GM18502 (cell line): ENCODE measurements around the gene ECEL1.
"Not testable (repeated sequence)": the region's sequence is repeated elsewhere in the genome, so short reads cannot be mapped to it uniquely, and the experiment has no call there.

ENCODE experiments used
- ATAC-seq: cut with Tn5 transposase; IDR thresholded peaks from one replicate; pipeline ENCODE4 v1.9.1; 2021; ENCODE audit warnings: mild to moderate bottlenecking; ENCODE audit not compliant: unreplicated experiment, poor library complexity

Gene ECEL1

DNA sequence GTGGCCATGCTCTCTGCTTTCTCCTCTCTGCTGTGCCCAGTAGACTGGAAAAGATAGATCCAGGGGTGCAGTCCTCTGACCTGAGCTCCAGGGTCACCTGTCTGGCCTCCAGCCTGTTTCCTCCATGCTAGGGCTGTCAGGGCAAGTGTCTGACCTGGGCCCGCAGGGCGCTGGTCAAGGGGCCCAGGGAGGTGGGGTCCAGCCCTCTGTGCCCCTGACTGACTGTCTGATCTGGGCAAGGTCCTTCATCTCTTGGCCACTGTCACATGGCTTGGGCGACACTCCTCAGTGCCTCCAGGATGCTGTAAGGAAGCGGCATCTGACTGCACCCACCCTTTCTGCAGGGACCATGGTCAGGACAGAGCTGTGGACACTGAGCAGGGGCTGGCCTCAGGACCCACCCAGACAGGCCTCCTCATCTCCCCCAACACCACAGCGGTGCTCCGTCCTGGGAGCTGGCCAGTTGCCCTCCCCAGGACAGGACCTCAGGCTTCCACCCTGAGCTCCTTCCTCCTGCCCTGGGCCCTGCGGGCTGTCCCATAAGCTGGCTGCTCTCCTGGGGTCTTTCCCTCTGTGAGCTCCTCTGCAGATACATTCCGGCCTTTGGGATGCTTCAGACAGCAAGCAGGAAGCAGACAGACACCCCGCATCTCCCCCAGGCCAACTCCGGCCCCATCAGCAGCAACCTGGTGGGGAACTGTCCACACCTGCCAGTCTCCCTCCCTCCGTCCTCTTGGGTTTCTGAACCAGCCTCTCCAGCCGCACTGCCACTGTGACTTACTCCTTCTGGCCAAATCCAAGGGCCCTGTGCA lies 52.9 kb downstream of the ECEL1 start:
- no peak for ATAC-seq

DNA sequence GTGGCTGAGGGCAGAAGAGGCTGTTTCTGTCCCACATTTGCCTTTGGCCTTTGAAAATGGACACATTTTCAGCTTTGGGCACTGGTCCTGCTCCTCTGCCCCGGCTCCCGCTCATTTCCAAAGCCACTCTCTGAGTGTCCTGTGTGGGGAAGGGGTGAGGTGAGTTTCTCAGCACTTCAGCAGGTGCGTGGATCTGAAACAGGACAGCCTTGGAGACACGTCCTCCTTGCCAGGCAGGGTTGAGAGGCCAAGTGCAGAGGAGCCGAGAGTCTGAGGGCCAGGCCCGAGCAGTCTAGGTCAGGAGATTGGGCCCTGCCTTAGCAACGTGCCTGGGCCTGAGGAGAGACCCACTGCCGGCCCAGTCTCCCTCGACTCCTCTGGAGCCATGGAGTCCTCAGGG lies 53.5 kb downstream of the ECEL1 start:
- ATAC-seq = no peak

DNA sequence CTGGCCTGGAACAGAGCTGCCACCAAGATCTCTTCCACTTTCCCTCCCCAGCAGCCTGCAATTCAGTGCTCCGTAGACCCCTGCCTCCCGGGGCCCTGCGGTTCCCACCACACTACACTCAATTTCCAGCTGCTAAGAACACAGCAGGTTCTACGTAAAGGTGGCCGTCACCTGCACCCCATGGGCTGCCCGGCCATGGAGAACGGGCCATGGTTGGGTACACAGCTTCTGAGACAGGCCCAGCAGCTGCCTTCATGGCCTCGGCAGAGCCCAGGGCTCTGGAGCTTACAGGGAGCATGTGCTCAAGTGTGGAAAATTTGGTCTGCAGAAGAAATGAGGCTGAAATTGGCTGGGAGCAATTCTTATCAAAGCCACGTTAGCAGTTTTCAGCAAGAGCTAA lies 54.0 kb downstream of the ECEL1 start:
- not testable (repeated sequence) for ATAC-seq

DNA sequence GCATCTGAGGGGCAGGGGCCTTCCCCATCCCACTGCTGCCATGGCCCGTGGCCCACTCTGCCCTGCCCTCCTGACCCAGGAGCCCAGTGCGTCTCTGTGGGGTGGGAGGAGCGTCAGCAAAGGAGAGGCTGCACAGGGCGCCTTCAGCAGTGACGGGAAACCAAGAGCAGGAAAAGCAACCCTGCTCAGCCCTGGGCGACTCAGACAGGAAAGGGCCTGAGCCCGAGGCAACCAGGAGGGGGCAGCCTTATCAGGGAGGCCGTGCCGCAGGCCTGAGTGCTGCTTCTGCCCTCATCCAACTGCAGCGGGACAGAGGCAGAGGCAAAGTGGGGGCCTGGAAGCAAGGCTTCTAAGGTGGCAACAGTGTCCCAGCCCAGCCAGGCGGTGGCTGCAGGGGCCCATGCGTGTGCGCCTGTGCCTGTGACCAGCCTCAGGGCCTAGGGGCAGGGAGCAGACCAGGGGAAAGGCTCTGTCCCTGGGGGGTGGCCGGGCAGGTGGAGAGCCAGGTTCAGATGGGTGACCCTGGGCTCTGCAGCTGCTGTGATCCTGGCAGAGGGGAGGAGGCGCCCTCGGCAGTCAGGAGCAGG lies 54.9 kb downstream of the ECEL1 start:
- ATAC-seq = no peak

DNA sequence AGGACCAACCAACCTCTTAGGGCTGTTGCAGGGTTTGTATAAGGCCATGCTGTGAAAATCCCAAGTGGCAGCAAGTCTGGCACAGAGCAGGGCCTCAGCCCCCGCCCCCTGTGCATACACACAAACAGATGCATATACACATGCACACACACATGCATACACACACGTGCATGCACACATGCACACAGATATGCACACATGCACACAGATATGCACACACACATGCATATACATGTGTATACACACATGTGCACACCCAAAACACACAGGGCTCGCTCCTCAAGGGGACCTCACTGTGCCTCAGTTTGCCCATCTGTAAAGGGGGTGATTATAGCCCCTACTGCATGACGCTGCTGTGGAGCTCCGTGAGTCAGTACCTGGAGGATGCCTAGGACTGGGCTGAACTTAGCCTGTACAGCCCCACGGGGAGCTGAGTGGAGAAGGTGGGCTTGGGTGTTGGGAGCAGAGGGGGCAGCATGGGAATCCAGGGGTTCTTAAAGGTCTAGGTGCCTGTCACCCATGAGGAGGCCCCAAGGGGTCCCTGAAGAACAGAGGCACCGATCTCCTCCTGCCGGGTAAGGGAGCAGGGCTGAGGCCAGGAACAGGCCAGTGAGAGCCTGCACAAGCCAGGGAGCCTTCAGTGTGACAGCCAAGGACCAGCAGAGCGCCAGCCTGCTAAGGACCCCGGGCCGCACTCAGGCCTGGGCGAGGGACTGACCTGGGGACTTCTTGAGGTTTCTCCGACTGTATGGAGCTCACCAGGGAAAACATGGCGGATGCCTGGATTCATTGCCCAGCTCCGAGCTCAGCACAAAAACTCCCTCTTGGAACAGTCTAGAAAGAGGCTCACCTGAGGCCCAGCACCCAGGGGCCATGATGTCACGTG lies 55.7 kb downstream of the ECEL1 start:
- no peak for ATAC-seq
